GM12864 (cell line): ENCODE measurements around the gene EMP2.

Source experiments
- DNase-seq: peaks from one replicate; pipeline ENCODE4 v3.0.0-alpha.2; 2011; ENCODE audit warnings: low read depth
- H3K4me3 ChIP-seq: 2 replicates; pipeline ENCODE4 v1.5.1; 2011; ENCODE audit warnings: mild to moderate bottlenecking, low read depth, low read length, control low read depth
- CTCF ChIP-seq: IDR thresholded peaks from 2 replicates; pipeline ENCODE4 v1.5.1; 2011; ENCODE audit warnings: low read depth, mild to moderate bottlenecking, moderate library complexity, low read length, control low read depth, inconsistent platforms; ENCODE audit errors: missing control alignments

The EMP2 gene

GRCh38 chr16:10501016-10501607, 79.3 kb downstream of the EMP2 start:
- TF ChIP-seq CTCF = no peak
- H3K4me3 ChIP-seq = no peak overlapping the region
- no peak for DNase-seq

- TF ChIP-seq CTCF = no peak
- DNase-seq = no peak
- no peak overlapping the region for H3K4me3 ChIP-seq
Measured at GRCh38 chr16:10500582-10500981, 79.8 kb downstream of the EMP2 start.

- no peak for TF ChIP-seq CTCF
- H3K4me3 ChIP-seq = no peak overlapping the region
- DNase-seq = no peak
Measured at GRCh38 chr16:10497132-10498101, 83.0 kb downstream of the EMP2 start.

GRCh38 chr16:10495031-10495345, 85.4 kb downstream of the EMP2 start:
- TF ChIP-seq CTCF = no peak
- no peak overlapping the region for H3K4me3 ChIP-seq
- DNase-seq = no peak

- no peak for DNase-seq
Measured at GRCh38 chr16:10494343-10495030, 85.9 kb downstream of the EMP2 start.

GRCh38 chr16:10493276-10493675, 87.1 kb downstream of the EMP2 start:
- DNase-seq = no peak
- no peak overlapping the region for H3K4me3 ChIP-seq
- no peak for TF ChIP-seq CTCF

More at GRCh38 chr16:10494343-10495030, 85.9 kb downstream of the EMP2 start:
- no peak overlapping the region for H3K4me3 ChIP-seq
- no peak for TF ChIP-seq CTCF
